ENCODE measurements around the gene NOL11. TPM values are rescaled to one million over a fixed set of nuclear protein-coding genes. Genes with fewer than 3 reads are reported as not detected.

NOL11 gene
- total RNA-seq, 4 donors from 2014 or later = 23.6 to 45.7 (median 27.3) TPM

DNA sequence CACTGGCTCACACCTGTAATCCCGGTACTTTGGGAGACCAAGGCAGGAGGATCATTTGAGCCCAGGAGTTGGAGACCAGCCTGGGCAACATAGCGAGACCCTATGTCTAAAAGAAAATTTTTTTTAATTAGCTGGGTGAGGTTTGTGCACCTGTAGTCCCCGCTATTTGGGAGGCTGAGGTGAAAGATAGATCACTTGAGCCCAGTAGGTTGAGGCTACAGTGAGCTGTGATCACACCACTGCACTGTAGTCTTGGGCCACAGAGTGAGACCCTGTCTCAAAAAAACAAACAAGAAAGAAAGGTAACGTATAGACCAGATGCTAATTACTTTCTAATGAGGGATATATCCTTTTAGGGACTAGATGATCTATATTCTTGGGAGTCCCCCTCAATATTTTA lies 8.1 kb downstream of the NOL11 start:
- TF ChIP-seq, protein P1, sequence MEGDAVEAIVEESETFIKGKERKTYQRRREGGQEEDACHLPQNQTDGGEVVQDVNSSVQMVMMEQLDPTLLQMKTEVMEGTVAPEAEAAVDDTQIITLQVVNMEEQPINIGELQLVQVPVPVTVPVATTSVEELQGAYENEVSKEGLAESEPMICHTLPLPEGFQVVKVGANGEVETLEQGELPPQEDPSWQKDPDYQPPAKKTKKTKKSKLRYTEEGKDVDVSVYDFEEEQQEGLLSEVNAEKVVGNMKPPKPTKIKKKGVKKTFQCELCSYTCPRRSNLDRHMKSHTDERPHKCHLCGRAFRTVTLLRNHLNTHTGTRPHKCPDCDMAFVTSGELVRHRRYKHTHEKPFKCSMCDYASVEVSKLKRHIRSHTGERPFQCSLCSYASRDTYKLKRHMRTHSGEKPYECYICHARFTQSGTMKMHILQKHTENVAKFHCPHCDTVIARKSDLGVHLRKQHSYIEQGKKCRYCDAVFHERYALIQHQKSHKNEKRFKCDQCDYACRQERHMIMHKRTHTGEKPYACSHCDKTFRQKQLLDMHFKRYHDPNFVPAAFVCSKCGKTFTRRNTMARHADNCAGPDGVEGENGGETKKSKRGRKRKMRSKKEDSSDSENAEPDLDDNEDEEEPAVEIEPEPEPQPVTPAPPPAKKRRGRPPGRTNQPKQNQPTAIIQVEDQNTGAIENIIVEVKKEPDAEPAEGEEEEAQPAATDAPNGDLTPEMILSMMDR (IDR thresholded peaks at IDR 0.05; ENCODE audit: low read depth) = no peak

DNA sequence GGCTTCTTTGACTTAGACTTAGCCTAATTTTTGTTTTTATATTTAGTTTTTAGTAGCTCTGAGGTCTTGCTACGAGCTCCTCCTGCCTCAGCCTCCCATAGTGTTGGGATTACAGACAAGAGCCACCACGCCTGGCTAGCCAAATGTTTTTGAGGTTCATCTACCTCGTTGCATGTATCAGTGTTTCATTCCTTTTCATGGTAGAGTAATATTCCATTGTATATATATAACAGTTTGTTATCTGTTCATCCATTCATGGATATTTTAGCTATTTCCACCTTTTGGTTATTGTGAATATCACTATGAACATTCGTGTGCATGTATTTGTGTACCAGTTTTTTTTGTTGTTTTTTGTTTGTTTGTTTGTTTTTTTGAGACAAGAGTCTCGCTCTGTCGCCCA lies 12.2 kb downstream of the NOL11 start:
- TF ChIP-seq, protein P1 (IDR thresholded peaks at IDR 0.05; ENCODE audit: low read depth) = no peak

DNA sequence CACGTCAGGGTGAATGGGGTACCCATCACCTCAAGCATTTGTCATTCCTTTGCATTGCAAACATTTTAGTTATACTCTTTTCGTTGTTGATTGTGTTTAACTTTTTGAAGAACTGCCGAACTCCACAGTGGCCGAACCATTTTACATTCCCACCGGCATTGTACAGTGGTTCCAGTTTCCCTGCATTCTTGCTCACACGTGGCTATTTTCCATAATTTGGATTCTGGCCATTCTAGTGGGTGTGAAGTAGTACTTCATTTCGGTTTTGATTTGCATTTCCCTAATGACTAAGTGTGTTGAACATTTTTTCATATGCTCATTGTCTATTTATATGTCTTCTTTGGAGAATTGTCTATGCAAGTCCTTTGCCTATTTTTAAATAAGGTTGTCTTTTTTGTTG lies 13.0 kb downstream of the NOL11 start:
- TF ChIP-seq, protein P1 (IDR thresholded peaks at IDR 0.05; ENCODE audit: low read depth) = no peak

DNA sequence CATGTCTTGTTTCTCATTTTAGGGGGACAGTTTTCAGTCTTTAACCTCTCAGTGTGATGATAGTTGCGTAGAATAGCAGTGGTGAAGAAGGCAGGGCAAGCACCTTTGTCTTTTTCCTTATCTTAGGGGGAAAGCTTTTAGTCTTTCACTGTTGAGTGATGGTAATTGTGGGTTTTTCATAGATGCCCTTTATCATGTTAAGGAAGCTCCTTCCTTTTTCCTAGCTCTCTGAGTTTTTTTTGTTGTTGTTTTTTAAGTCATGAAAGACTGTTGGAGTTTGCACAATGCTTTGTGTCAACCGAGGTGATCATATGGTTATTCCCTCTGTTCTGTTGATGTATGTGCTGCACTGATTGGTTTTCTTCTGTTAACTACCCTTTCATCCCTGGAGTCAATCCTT lies 15.7 kb downstream of the NOL11 start:
- TF ChIP-seq, protein P1 (IDR thresholded peaks at IDR 0.05; ENCODE audit: low read depth) = no peak

DNA sequence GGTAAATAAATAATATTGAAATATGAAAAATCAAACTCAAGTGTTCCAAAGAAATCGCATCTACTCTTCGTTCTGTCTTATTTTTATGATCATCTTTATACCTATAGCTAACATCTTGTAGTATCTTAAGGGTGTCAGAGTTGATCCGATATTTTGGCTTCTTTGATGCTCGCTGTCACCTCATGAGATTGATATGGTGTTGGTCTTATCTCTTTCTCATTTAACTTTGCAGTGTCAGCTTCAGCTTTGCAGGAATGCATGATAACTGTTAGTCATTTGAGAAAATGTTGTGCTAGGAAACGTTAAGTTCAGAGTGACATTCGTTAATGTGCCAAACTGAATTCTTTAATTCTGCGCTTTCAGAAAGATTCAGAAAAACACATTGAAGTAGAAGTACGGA lies 19.4 kb downstream of the NOL11 start:
- TF ChIP-seq, protein P1 (IDR thresholded peaks at IDR 0.05; ENCODE audit: low read depth) = no peak

DNA sequence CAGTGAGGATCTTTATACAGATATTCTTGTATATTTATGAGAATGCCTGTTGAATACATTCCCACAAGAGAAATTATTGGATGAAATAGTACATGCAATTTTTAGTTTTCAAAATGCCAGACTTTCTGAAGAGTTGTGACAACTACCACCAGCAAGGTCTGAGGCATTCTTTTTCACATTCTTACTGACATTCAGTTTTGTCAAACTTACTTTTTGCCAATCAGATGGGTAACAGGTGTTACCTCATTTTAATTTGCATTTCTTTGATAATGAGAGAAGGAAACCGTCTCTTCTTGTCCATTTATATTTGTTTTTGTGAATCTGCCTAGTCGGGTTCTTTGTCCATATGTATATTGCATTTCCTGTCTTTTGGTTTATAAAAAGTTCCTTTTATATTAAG lies 24.3 kb downstream of the NOL11 start:
- TF ChIP-seq, protein P1 (IDR thresholded peaks at IDR 0.05; ENCODE audit: low read depth) = no peak

DNA sequence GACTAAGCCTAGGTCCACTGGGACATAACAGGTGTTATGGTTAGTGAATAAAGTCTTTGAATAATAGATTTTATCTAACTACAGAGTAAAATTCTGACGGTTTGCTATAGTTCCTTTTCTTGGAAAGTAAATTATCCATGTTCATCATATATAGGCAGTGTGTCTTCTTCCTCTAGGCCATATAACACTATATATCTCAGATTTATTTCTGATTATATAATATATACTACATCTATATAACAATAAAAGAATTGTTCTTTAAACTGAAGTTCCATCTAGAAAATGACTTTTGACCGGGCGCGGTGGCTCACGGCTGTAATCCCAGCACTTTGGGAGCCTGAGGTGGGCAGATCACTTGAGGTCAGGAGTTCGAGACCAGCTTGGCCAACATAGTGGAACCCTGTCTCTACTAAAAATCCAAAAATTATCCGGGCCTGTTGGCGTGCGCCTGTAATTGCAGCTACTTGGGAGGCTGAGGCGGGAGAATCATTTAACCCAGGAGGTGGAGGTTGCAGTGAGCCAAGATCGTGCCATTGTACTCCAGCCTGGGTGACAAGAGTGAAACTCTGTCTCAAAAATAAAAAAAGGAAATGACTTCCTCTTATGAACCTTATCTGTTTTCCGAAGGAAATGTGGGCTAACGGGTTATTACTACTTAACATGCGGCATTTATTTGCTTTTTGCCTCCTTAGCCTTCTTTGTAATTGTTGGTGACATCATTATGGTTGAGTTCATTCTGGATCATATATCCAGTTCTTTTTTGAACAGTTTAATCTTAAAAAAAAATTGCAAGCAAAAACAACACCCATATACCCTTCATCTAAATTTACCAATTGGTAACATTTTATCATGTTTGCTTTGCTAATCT lies 29.2 kb downstream of the NOL11 start:
- TF ChIP-seq, protein P1 (IDR thresholded peaks at IDR 0.05; ENCODE audit: low read depth) = no peak
